Measurements from ENCODE around the gene NR2F2. TPM values are rescaled to one million over a fixed set of nuclear protein-coding genes. Genes with fewer than 3 reads are reported as not detected.

NR2F2 gene
- total and polyA plus RNA-seq, 9 donors: 11.3 to 71.4 (median 49.8) TPM

DNA sequence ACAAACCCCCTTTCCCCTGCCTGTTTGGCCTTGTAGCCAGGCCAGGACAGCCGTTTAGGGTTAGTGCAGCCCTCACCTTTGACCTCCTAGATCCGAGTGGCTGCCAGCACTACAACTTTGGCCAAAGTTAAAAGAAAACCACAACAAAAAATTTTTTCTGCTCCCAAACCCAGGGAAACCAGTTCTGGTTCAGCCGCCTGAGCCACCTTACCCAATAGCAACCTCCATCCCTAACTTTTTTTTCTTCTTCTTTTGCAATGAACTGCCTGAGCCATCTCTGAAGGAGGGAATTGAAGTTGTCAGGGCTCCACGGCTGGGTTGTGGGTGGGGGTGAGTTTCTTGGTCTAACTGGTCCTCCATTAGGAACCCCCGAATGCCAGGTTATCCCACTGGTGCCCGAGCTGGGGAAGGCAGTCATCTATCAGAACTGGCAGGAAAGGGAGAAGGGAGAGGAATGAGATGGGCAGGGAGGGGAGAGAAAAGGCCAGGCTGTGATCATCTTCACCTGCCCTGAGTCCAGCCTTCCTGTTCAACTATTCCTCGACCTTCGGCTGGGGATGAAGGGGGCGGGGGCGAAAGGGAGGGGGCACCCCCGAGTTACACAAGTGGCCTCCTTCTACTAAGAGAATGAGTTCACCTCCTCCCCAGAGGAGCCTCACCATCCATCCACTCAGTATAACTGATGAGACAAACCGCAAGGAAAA is 6.2 kb upstream of the NR2F2 start:
- H3K36me3 ChIP-seq (ENCODE audit: control insufficient read depth, insufficient read depth, low read length): no peaks in the 10 kb centered on the region
- no peak overlapping the region for H3K4me3 ChIP-seq (ENCODE audit: low read length)
- no peaks in the 10 kb centered on the region for H3K9me3 ChIP-seq (replicated peaks; ENCODE audit: control insufficient read depth, low read depth, low read length)
- 53% methylated on average over 2 of the region's 12 CpGs for WGBS (ENCODE audit: insufficient coverage)
- peaks cover 50% of the 10 kb centered on the region for H3K27me3 ChIP-seq (ENCODE audit: control insufficient read depth, insufficient read depth, low read length)
- peak overlapping the region; percentile 90 for H3K27ac ChIP-seq (ENCODE audit: low read length)
- peaks cover 34% of the 10 kb centered on the region for H3K4me1 ChIP-seq (ENCODE audit: control insufficient read depth, insufficient read depth, low read length)
- DNase-seq: peak; percentile 31

DNA sequence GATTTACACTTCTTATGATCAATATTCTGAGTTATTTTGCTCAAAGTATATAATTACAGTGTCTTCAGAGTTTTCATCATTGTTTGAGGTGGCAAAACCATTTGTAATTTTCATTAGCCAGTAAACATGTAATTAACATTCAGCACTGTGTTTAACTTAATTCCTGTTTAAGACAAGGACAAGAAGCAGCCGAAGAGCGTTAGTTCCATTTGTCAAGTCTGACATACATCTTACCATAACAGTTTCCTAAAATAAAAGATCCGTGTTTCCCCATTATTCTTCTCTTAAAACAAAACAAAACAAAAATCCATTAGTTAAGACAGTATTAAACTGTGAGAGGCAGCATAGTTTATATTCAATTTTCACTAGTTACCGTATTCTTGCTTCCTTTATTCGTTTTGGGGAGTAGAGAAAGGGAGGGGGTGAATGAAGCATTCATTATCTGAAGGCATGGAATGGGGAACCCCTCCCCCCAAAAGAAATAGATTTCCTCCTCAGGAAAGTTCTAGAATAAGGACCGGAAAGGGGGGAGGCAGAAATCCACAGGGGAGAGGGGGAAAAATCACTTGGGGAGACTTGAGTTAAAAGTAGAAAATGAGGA is 5.5 kb upstream of the NR2F2 start:
- Histone ChIP-seq H3K36me3 (ENCODE audit: control insufficient read depth, insufficient read depth, low read length) (no peaks in the 10 kb centered on the region), H3K27me3 (ENCODE audit: control insufficient read depth, insufficient read depth, low read length) (peaks cover 52% of the 10 kb centered on the region), H3K27ac (ENCODE audit: low read length) (peak overlapping the region; percentile 90), H3K9me3 (replicated peaks; ENCODE audit: control insufficient read depth, low read depth, low read length) (no peaks in the 10 kb centered on the region), H3K4me1 (ENCODE audit: control insufficient read depth, insufficient read depth, low read length) (peaks cover 37% of the 10 kb centered on the region), H3K4me3 (ENCODE audit: low read length) (peak overlapping the region; percentile 75)
- peak; percentile 22 for DNase-seq
- WGBS (ENCODE audit: insufficient coverage): no CpG with 5 or more reads among the region's 6 CpGs

DNA sequence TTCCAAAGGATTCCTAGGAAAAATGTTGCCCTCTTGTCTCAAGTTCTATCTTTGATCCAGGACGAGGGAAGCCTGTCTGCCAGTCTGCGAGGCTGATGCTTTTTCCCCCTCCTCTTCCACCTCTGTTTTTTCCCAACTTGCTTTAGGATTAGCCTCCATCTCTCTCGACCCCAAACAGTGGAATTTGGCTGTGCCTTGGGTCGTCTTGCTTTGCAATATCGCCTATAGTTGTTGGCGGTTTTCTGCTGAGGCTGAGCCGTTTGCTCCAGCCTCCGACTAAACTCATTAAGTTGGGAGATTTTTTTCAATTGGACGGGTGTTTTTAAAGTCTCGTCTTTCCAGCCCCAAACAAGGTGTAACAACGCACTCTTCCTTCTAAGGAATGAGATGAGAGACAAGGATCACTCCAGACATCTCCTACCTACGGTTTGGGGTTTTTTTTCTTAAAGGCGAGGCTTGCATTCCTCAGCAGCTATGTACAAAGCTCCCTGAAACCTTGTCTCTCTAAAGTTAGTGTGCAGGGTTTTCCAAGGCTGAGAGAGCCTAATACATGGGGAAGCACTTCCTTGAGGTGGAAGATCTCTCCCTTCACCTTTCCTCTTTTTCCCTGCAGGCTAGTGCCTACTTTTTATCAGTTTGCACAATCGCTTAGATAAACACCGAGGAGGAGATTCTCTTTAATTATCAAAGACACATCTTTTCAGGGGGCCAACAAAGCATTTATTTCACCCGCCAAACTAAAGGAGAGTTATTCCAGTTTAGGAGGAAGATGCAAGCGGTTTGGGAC is 4.8 kb upstream of the NR2F2 start:
- Histone ChIP-seq H3K27me3 (ENCODE audit: control insufficient read depth, insufficient read depth, low read length) (peaks cover 50% of the 10 kb centered on the region), H3K9me3 (replicated peaks; ENCODE audit: control insufficient read depth, low read depth, low read length) (no peaks in the 10 kb centered on the region), H3K27ac (ENCODE audit: low read length) (peak overlapping the region; percentile 90), H3K4me1 (ENCODE audit: control insufficient read depth, insufficient read depth, low read length) (peaks cover 34% of the 10 kb centered on the region), H3K36me3 (ENCODE audit: control insufficient read depth, insufficient read depth, low read length) (no peaks in the 10 kb centered on the region), H3K4me3 (ENCODE audit: low read length) (peak overlapping the region; percentile 75)
- peak; percentile 63 for DNase-seq
- WGBS (ENCODE audit: insufficient coverage): 17% methylated on average over 2 of the region's 17 CpGs

DNA sequence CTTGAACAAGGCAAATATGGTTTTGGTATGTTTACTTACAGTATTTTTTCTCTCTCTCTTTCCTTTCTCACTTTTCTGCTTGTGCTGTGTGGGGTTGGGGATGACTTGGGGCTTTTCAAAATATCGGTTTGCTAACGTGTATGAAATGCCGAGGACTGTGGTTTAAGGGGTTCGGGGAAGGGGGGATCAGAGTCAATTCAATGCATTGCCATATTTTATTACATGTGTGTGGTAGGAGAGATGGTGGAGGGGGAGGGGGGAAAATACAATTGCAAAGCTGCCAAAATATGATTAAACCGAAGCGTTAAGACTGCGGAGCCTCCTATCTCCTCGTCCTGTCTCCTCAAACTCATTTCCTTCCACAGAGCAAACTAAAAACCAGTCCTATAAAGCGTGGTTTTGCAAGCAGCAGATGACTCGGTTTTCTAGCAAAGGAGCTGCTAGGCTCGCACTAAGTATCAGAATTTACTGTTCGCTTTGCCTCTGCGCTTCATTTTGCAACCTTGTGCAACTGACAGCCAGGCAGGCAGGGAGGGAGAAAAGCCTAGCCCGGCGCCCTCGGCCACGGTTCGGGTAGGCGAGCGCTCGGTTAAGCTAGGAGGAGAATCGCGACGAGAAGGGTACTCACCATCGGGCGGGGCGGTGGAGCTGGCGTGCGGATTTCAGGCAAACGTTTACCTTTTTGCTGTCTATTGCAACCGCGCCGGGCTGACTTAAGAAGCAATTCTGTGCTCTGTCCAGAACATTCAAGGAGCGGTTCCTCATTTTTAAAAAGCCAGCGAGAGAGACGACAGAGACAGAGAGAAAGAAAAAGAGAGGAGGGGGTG is 4.0 kb upstream of the NR2F2 start:
- no peaks in the 10 kb centered on the region for H3K9me3 ChIP-seq (replicated peaks; ENCODE audit: control insufficient read depth, low read depth, low read length)
- peaks cover 26% of the 10 kb centered on the region for H3K4me1 ChIP-seq (ENCODE audit: control insufficient read depth, insufficient read depth, low read length)
- H3K27ac ChIP-seq (ENCODE audit: low read length): peak overlapping the region; percentile 90
- H3K4me3 ChIP-seq (ENCODE audit: low read length): peak overlapping the region; percentile 75
- H3K36me3 ChIP-seq (ENCODE audit: control insufficient read depth, insufficient read depth, low read length): no peaks in the 10 kb centered on the region
- DNase-seq: peak; percentile 75
- 2% methylated on average over 29 of the region's 36 CpGs for WGBS (ENCODE audit: insufficient coverage)
- H3K27me3 ChIP-seq (ENCODE audit: control insufficient read depth, insufficient read depth, low read length): peaks cover 42% of the 10 kb centered on the region

DNA sequence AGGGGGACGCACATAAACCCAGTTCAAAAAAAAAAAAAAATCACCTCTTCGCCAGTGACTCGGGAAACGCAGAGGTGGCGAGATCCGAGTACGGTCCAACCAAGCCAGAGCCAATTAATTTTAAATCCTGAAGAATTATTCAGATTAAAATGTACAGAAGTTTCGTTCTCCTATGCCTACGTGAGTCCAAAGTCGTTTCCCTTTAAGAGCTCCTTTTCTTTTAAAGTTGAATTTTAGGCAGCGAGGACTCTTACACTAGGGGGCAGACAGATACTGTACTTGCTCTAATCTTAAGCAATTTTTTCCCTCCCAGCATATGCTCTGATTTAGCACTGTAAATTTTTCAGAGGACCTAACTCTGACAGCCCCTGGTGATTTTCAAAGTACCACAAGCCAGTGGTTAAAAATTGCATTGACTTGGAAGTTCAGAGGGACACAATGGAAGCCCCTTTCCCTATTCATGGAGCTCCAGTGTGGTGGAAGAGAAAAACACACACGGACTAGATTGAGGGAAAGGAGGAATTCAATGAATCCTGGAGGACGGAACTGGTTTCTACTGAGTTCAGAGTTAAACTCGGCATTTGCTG is 3.3 kb upstream of the NR2F2 start:
- Histone ChIP-seq H3K4me1 (ENCODE audit: control insufficient read depth, insufficient read depth, low read length) (peaks cover 19% of the 10 kb centered on the region), H3K27ac (ENCODE audit: low read length) (peak overlapping the region; percentile 90), H3K4me3 (ENCODE audit: low read length) (peak overlapping the region; percentile 75), H3K9me3 (replicated peaks; ENCODE audit: control insufficient read depth, low read depth, low read length) (no peaks in the 10 kb centered on the region), H3K36me3 (ENCODE audit: control insufficient read depth, insufficient read depth, low read length) (no peaks in the 10 kb centered on the region), H3K27me3 (ENCODE audit: control insufficient read depth, insufficient read depth, low read length) (peaks cover 35% of the 10 kb centered on the region)
- DNase-seq: peak; percentile 95
- no CpG with 5 or more reads among the region's 14 CpGs for WGBS (ENCODE audit: insufficient coverage)

DNA sequence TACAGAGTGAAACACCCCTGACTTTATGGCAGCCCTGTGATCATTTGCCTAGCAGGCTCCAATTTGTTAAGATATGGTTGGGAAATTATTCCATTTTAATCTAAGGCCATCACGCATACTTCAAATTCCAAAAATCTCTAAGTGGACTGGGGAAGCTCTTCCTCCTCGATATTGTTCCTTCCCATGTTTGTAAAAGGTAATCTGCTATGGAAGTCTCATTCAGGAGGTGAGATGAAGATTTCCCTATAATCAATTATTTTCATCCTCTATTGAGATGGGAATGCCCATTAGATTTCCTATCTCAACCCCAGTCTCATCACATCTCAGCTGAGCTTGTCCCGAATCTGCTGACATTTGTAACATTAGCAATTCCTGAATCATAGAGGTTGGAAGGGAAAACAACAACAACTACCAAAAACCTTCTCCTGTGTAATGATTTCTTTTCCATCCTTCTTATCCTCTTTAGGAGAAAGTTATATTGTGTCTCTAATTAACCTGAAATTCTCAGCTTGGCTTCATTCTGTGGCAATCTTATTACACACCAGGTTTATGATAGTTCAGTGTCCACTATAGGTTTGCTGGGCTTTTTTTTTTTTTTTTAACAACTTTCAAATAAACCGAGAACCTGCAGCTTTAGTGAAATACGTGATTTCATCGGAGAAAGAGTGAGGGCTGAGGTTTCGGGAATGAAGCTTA is 2.2 kb upstream of the NR2F2 start:
- WGBS (ENCODE audit: insufficient coverage): no CpG with 5 or more reads among the region's 7 CpGs
- no peak for DNase-seq
- no peaks in the 10 kb centered on the region for H3K36me3 ChIP-seq (ENCODE audit: control insufficient read depth, insufficient read depth, low read length)
- peaks cover 27% of the 10 kb centered on the region for H3K27me3 ChIP-seq (ENCODE audit: control insufficient read depth, insufficient read depth, low read length)
- H3K4me3 ChIP-seq (ENCODE audit: low read length): peak overlapping the region; percentile 9
- H3K4me1 ChIP-seq (ENCODE audit: control insufficient read depth, insufficient read depth, low read length): peaks cover 13% of the 10 kb centered on the region
- peak overlapping the region; percentile 90 for H3K27ac ChIP-seq (ENCODE audit: low read length)
- H3K9me3 ChIP-seq (replicated peaks; ENCODE audit: control insufficient read depth, low read depth, low read length): no peaks in the 10 kb centered on the region

DNA sequence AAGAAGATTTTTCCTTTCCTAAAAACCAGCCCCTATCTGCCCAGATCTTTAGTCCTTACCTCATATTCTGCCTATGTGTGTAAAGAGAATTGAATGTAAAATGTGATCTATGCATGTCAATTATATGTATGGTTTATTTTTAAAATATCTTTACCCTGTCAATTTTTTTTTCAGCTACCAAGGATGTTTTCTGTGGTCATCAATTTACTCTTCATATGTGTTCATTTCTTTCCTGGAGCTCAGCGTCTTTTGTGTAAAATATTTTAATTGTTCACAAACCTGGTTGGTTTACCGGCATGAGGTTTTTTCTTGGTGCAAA is 1.7 kb upstream of the NR2F2 start:
- DNase-seq: no peak
- WGBS (ENCODE audit: insufficient coverage): no CpG with 5 or more reads among the region's 2 CpGs
- H3K27ac ChIP-seq (ENCODE audit: low read length): peak overlapping the region; percentile 90
- peak overlapping the region; percentile 9 for H3K4me3 ChIP-seq (ENCODE audit: low read length)
- H3K9me3 ChIP-seq (replicated peaks; ENCODE audit: control insufficient read depth, low read depth, low read length): no peaks in the 10 kb centered on the region
- peaks cover 26% of the 10 kb centered on the region for H3K27me3 ChIP-seq (ENCODE audit: control insufficient read depth, insufficient read depth, low read length)
- peaks cover 1% of the 10 kb centered on the region for H3K36me3 ChIP-seq (ENCODE audit: control insufficient read depth, insufficient read depth, low read length)
- H3K4me1 ChIP-seq (ENCODE audit: control insufficient read depth, insufficient read depth, low read length): peaks cover 13% of the 10 kb centered on the region

DNA sequence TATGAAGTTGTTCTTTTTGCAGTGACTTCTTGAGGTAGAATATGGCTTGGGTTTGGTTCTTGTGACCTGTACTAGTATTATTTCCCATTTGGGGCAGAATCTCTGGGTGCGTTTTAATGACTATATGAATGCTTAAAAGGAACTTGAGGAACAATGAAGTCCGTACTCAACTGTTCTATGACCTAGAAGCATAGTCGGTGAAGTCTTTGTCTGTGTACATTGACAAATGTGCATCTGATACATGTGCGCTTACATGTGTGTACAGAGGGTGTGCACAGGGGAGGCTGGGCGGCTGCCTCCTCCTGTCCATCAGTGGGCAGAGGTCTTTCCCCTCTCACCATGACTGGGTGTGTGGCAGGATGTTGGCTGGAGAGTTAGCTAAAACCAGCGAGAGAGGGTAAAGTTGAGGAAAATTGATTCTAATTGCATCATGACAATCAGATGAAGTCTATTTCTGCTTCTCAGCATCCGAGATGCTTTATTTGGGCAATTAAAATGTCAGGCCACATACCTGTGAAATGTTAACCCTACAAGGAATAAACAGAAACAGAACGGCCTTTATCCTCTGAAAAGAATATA is 1.0 kb upstream of the NR2F2 start:
- Histone ChIP-seq H3K4me3 (ENCODE audit: low read length) (peak overlapping the region; percentile 71), H3K27me3 (ENCODE audit: control insufficient read depth, insufficient read depth, low read length) (peaks cover 23% of the 10 kb centered on the region), H3K36me3 (ENCODE audit: control insufficient read depth, insufficient read depth, low read length) (peaks cover 8% of the 10 kb centered on the region), H3K27ac (ENCODE audit: low read length) (peak overlapping the region; percentile 89), H3K4me1 (ENCODE audit: control insufficient read depth, insufficient read depth, low read length) (peaks cover 16% of the 10 kb centered on the region), H3K9me3 (replicated peaks; ENCODE audit: control insufficient read depth, low read depth, low read length) (no peaks in the 10 kb centered on the region)
- 50% methylated on average over 4 of the region's 8 CpGs for WGBS (ENCODE audit: insufficient coverage)
- DNase-seq: no peak

DNA sequence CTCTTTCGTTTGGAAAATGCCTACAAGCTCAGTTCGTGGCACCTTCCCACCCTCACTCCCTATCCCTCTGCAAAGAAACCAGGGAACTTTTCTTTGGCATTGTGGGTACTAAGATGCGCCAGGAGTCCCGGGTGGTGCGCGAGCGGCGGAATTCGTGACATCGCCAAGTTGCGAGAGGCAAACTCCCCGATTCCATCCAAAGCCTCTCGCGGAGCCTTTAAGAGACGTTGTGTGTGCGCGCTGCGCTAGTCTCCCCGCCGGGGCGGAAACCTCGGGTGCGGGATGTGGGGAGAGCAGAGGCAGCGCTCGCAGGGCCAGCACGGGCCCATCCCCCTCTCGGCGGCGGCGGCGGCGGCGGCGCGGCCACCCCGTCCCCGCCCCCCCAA is 443 bp upstream of the NR2F2 start:
- H3K4me1 ChIP-seq (ENCODE audit: control insufficient read depth, insufficient read depth, low read length): peaks cover 21% of the 10 kb centered on the region
- no peak for DNase-seq
- no peaks in the 10 kb centered on the region for H3K9me3 ChIP-seq (replicated peaks; ENCODE audit: control insufficient read depth, low read depth, low read length)
- peaks cover 13% of the 10 kb centered on the region for H3K36me3 ChIP-seq (ENCODE audit: control insufficient read depth, insufficient read depth, low read length)
- H3K27me3 ChIP-seq (ENCODE audit: control insufficient read depth, insufficient read depth, low read length): peaks cover 21% of the 10 kb centered on the region
- H3K27ac ChIP-seq (ENCODE audit: low read length): peak overlapping the region; percentile 89
- peak overlapping the region; percentile 71 for H3K4me3 ChIP-seq (ENCODE audit: low read length)
- WGBS (ENCODE audit: insufficient coverage): 2% methylated on average over 20 of the region's 37 CpGs

Measured in muscle of leg (tissue), 11 donors.